HepG2 (cell line): ENCODE data around the gene SULT1B1. TPM values are rescaled to one million over a fixed set of nuclear protein-coding genes. Genes with fewer than 3 reads are reported as not detected.

Source experiments
- ATAC-seq: fragments of 200-7000 bp; cut with Tn5 transposase; 3 replicates; pipeline ENCODE4 v1.9.1; 2020; ENCODE audit warnings: mild to moderate bottlenecking, moderate library complexity
- BruUV-seq: library from RNA; stranded (reverse); fragments of 400-500 nt; replicated peaks from 2 replicates; lab custom pipeline; 2021; lab: Mats Ljungman, UMichigan
- CTCF ChIA-PET: fragments of 300-600 bp; formaldehyde crosslinking; extraction: SDS; loops from one replicate; lab custom pipeline; 2021; ENCODE audit warnings: low total read pairs, inconsistent platforms, low intra/inter-chr PET ratio; lab: Yijun Ruan, JAX
- POLR2A ChIA-PET: fragments of 350-600 bp; sonication (Branson Sonifier 250); formaldehyde crosslinking; loops from one replicate; lab custom pipeline; 2020; ENCODE audit warnings: antibody characterized with exemption, inconsistent platforms; lab: Yijun Ruan, JAX
- DNase-seq: peaks from one replicate; pipeline ENCODE4 v3.0.0-alpha.2; 2015; ENCODE audit warnings: low spot score
- FAIRE-seq: peaks from 3 replicates; lab custom pipeline; 2011; peaks lifted over from hg19 to GRCh38; lab: Jason Lieb, UNC
- H2AFZ ChIP-seq: one replicate; pipeline ENCODE4 v1.6.1; 2011; ENCODE audit warnings: low read length, inconsistent platforms
- H3K27ac ChIP-seq: fragments of 300-600 bp; 3 replicates; pipeline ENCODE4 v1.8.0; 2011; ENCODE audit warnings: mixed run types, mild to moderate bottlenecking, mixed read lengths, low read length, inconsistent platforms; ENCODE audit not compliant: insufficient read depth; ENCODE audit errors: extremely low read length
- H3K27me3 ChIP-seq, 2 experiments: fragments of 200-600 bp in 1 of 2; 2 replicates in 1 of 2; 3 replicates in 1 of 2; pipeline versions ENCODE4 v1.6.0 to v1.8.0; 2011; ENCODE audit warnings: low read length in 2 of 2, mild to moderate bottlenecking in 2 of 2, moderate library complexity in 2 of 2, inconsistent platforms in 1 of 2; ENCODE audit not compliant: insufficient read depth in 2 of 2, control insufficient read depth in 1 of 2
- H3K36me3 ChIP-seq, 2 experiments: fragments of 200-600 bp in 1 of 2; replicated peaks in 1 of 2; 2 replicates in 1 of 2; 3 replicates in 1 of 2; pipeline versions ENCODE4 v1.5.1 to v1.8.0; 2011; ENCODE audit warnings: low read length in 2 of 2, inconsistent platforms in 1 of 2; ENCODE audit not compliant: insufficient read depth in 2 of 2, control insufficient read depth in 1 of 2
- H3K4me1 ChIP-seq: 2 replicates; pipeline ENCODE4 v1.5.1; 2012; ENCODE audit warnings: low read length, inconsistent platforms; ENCODE audit not compliant: insufficient read depth
- H3K4me2 ChIP-seq: 2 replicates; pipeline ENCODE4 v1.6.0; 2011; ENCODE audit warnings: low read depth, low read length, inconsistent platforms
- H3K4me3 ChIP-seq, 3 experiments: fragments of 200-600 bp in 1 of 3; sonication (generic), shearing (Covaris generic) in 1 of 3; replicated peaks in 1 of 3; 2 replicates each; pipeline ENCODE4 v1.5.1; 2011 to 2016; ENCODE audit warnings: low read length in 3 of 3, inconsistent platforms in 2 of 3, low read depth in 2 of 3, mild to moderate bottlenecking in 2 of 3, control low read depth in 1 of 3, mixed read lengths in 1 of 3; ENCODE audit not compliant: insufficient read depth in 1 of 3
- H3K79me2 ChIP-seq: one replicate; pipeline ENCODE4 v1.6.1; 2011; ENCODE audit warnings: low read length, inconsistent platforms; ENCODE audit not compliant: insufficient read depth
- H3K9ac ChIP-seq: 2 replicates; pipeline ENCODE4 v1.6.0; 2011; ENCODE audit warnings: mild to moderate bottlenecking, low read depth, low read length, inconsistent platforms; ENCODE audit not compliant: insufficient read depth
- H3K9me3 ChIP-seq: 2 replicates; pipeline ENCODE4 v1.5.1; 2012; ENCODE audit warnings: mild to moderate bottlenecking, low read length
- H4K20me1 ChIP-seq: 2 replicates; pipeline ENCODE4 v1.6.0; 2011; ENCODE audit warnings: inconsistent platforms, mild to moderate bottlenecking, low read length, moderate library complexity; ENCODE audit not compliant: insufficient read depth
- CEBPB ChIP-seq: IDR thresholded peaks from 2 replicates; pipeline ENCODE4 v1.6.1; 2011; ENCODE audit warnings: low read depth, low read length, improper control_type of control experiment, borderline replicate concordance
- CEBPG ChIP-seq: IDR thresholded peaks from 2 replicates; pipeline ENCODE4 v1.6.1; 2016
- JARID2 ChIP-seq: sonication (generic); formaldehyde crosslinking; IDR thresholded peaks from 2 replicates; pipeline ENCODE4 v1.8.1; 2023; ENCODE audit warnings: missing genetic modification reagents, inconsistent platforms; ENCODE audit not compliant: insufficient replicate concordance
- RXRA ChIP-seq: sonication (generic); formaldehyde crosslinking; IDR thresholded peaks from 2 replicates; pipeline ENCODE4 v1.5.1; 2020; ENCODE audit warnings: missing genetic modification reagents
- ZNF431 ChIP-seq: sonication (generic); formaldehyde crosslinking; IDR thresholded peaks from 2 replicates; pipeline ENCODE4 v1.9.0; 2022; ENCODE audit warnings: missing genetic modification reagents, low read depth, mild to moderate bottlenecking, borderline replicate concordance
- ZNF761 ChIP-seq: sonication (generic); formaldehyde crosslinking; conservative IDR thresholded peaks from 2 replicates; pipeline ENCODE4 v1.4.0; 2020; ENCODE audit warnings: mild to moderate bottlenecking, missing genetic modification reagents
- ZNF776 ChIP-seq: sonication (generic); formaldehyde crosslinking; IDR thresholded peaks from 2 replicates; pipeline ENCODE4 v1.4.0; 2020; ENCODE audit warnings: mild to moderate bottlenecking, missing genetic modification reagents
- WGBS: methylation state at CpG from one replicate; pipeline ENCODE4 v1.1.6; 2017; ENCODE audit warnings: low lambda C conversion rate; 5-methylcytosine and 5-hydroxymethylcytosine counted together
- in situ Hi-C: cut with HindIII; loops from 2 replicates; pipeline ENCODE4 v1.10.0; 2017; ENCODE audit warnings: low pct_unique_long_range_greater_than_20kb; ENCODE audit not compliant: extremely low pct_ligation_motif_present
- intact Hi-C: fragments of 100-400 bp; cut with micrococcal nuclease; formaldehyde crosslinking; loops from one replicate; pipeline ENCODE4 v1.10.0; 2022; ENCODE audit not compliant: unreplicated experiment
- polyA plus RNA-seq, 8 experiments: library from polyadenylated mRNA; depleted of rRNA in 3 of 8; stranded (reverse) in 7 of 8; unstranded in 1 of 8; fragments of >200 nt; fragmentation: Illumina TruSeq in 4 of 8; extraction: Trizol in 4 of 8; gene quantifications; 2 replicates each; pipeline versions ENCODE4 v1.2.1 to v1.2.3, GENCODE V29; 2011 to 2016; ENCODE audit warnings: low read depth in 4 of 8, missing spikeins in 1 of 8, mixed read lengths in 1 of 8; ENCODE audit not compliant: insufficient read depth in 1 of 8
- total RNA-seq, 5 experiments: library from RNA; depleted of rRNA; stranded (reverse); fragments of >200 nt; fragmentation: Illumina TruSeq; extraction: Trizol; gene quantifications; 2 replicates each; pipeline ENCODE4 v1.2.3, GENCODE V29; 2016; ENCODE audit warnings: low read depth in 1 of 5
- TF ChIP-seq, protein P1 (sequence below): sonication (generic); formaldehyde crosslinking; IDR thresholded peaks from one replicate; pipeline ENCODE4 v1.5.1; 2020; ENCODE audit warnings: mild to moderate bottlenecking, missing genetic modification reagents; ENCODE audit errors: not compliant biosample characterization
- TF ChIP-seq, protein P2 (sequence below): sonication (generic); formaldehyde crosslinking; IDR thresholded peaks from 2 replicates; pipeline ENCODE4 v1.8.0; 2022; ENCODE audit warnings: low read depth, missing genetic modification reagents

Gene SULT1B1
- total and polyA plus RNA-seq, 2 of the 13 experiments (the other 11 are each of a cell fraction or from before 2014, with no cell fraction given), result 0.20 to 0.25 TPM

GRCh38 chr4:69749771-69750170 is 10.6 kb downstream of the SULT1B1 start:
- FAIRE-seq (no peak), DNase-seq (no peak), ATAC-seq (no peak)
- Histone ChIP-seq H3K36me3 (no peaks in the 10 kb centered on the region), H3K9ac (no peak overlapping the region), H3K4me2 (no peak overlapping the region), H3K27ac (no peak overlapping the region), H3K27me3 (no peaks in the 10 kb centered on the region), H3K9me3 (no peaks in the 10 kb centered on the region), H4K20me1 (no peaks in the 10 kb centered on the region), H3K79me2 (no peaks in the 10 kb centered on the region), H3K4me1 (peaks cover 9% of the 10 kb centered on the region), H2AFZ (no peak overlapping the region)
- in situ Hi-C loops (no loop called here), intact Hi-C loops (no loop called here)
- WGBS, result 88% methylated on average over 2 of the region's 2 CpGs
- BruUV-seq, result no TSS peak
- CTCF ChIA-PET, result no interaction called here
- POLR2A ChIA-PET, result no interaction called here
- no peak for TF ChIP-seq ZNF776 (CRISPR knock-in tag)
- TF ChIP-seq CEBPG (CRISPR knock-in tag), result peak; percentile 37; the same call in 1 of the 2 replicates
- TF ChIP-seq CEBPB, result peak; percentile 84
- TF ChIP-seq, all 625 proteins: peak for 2
- H3K4me3 ChIP-seq, result no peak overlapping the region

DNA sequence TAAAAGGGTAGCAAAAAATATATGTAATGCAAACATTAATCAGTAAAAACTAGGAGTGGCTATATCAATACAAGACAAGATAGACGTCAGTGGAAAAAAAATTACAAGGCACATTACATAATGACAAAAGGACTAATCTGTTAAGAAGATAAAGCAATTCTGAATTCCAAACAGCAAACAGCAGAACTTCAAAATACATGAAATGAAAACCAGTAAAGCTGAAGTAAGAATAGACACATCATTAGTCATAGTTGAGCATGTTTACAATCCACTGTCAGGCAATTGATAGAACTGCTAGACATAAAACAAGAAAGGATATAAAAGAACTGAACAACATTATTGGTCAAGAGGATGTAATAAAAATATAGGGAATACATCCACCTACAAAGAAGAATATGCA is 12.2 kb downstream of the SULT1B1 start:
- Histone ChIP-seq H3K79me2 (no peaks in the 10 kb centered on the region), H2AFZ (no peak overlapping the region), H3K9me3 (no peaks in the 10 kb centered on the region), H3K4me3 (no peak overlapping the region), H3K27me3 (no peaks in the 10 kb centered on the region), H3K36me3 (no peaks in the 10 kb centered on the region), H3K4me2 (no peak overlapping the region), H3K4me1 (peaks cover 6% of the 10 kb centered on the region; the same call in 1 of the 2 replicates), H3K9ac (no peak overlapping the region), H3K27ac (no peak overlapping the region), H4K20me1 (no peaks in the 10 kb centered on the region)
- DNase-seq (no peak), FAIRE-seq (no peak), ATAC-seq (no peak)
- 98% methylated on average over 1 of the region's 1 CpG for WGBS
- in situ Hi-C loops (no loop called here), intact Hi-C loops (no loop called here)
- no TSS peak for BruUV-seq
- POLR2A ChIA-PET, result no interaction called here
- CTCF ChIA-PET, result no interaction called here
- TF ChIP-seq, protein P1, sequence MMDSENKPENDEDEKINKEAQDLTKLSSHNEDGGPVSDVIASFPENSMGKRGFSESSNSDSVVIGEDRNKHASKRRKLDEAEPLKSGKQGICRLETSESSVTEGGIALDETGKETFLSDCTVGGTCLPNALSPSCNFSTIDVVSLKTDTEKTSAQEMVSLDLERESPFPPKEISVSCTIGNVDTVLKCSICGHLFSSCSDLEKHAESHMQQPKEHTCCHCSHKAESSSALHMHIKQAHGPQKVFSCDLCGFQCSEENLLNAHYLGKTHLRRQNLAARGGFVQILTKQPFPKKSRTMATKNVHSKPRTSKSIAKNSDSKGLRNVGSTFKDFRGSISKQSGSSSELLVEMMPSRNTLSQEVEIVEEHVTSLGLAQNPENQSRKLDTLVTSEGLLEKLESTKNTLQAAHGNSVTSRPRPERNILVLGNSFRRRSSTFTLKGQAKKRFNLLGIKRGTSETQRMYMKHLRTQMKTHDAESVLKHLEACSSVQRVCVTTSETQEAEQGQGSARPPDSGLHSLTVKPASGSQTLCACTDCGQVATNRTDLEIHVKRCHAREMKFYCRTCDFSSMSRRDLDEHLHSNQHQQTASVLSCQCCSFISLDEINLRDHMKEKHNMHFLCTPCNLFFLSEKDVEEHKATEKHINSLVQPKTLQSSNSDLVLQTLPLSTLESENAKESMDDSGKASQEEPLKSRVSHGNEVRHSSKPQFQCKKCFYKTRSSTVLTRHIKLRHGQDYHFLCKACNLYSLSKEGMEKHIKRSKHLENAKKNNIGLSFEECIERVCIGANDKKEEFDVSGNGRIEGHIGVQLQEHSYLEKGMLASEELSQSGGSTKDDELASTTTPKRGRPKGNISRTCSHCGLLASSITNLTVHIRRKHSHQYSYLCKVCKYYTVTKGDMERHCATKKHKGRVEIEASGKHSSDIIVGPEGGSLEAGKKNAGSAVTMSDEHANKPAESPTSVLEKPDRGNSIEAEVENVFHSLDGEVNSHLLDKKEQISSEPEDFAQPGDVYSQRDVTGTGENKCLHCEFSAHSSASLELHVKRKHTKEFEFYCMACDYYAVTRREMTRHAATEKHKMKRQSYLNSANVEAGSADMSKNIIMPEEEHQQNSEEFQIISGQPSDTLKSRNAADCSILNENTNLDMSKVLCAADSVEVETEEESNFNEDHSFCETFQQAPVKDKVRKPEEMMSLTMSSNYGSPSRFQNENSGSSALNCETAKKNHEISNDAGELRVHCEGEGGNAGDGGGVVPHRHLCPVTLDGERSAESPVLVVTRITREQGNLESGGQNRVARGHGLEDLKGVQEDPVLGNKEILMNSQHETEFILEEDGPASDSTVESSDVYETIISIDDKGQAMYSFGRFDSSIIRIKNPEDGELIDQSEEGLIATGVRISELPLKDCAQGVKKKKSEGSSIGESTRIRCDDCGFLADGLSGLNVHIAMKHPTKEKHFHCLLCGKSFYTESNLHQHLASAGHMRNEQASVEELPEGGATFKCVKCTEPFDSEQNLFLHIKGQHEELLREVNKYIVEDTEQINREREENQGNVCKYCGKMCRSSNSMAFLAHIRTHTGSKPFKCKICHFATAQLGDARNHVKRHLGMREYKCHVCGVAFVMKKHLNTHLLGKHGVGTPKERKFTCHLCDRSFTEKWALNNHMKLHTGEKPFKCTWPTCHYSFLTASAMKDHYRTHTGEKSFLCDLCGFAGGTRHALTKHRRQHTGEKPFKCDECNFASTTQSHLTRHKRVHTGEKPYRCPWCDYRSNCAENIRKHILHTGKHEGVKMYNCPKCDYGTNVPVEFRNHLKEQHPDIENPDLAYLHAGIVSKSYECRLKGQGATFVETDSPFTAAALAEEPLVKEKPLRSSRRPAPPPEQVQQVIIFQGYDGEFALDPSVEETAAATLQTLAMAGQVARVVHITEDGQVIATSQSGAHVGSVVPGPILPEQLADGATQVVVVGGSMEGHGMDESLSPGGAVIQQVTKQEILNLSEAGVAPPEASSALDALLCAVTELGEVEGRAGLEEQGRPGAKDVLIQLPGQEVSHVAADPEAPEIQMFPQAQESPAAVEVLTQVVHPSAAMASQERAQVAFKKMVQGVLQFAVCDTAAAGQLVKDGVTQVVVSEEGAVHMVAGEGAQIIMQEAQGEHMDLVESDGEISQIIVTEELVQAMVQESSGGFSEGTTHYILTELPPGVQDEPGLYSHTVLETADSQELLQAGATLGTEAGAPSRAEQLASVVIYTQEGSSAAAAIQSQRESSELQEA (CRISPR knock-in tag), result no peak
- TF ChIP-seq ZNF431 (CRISPR knock-in tag), result no peak
- TF ChIP-seq ZNF761 (CRISPR knock-in tag), result no peak
- TF ChIP-seq, protein P2, sequence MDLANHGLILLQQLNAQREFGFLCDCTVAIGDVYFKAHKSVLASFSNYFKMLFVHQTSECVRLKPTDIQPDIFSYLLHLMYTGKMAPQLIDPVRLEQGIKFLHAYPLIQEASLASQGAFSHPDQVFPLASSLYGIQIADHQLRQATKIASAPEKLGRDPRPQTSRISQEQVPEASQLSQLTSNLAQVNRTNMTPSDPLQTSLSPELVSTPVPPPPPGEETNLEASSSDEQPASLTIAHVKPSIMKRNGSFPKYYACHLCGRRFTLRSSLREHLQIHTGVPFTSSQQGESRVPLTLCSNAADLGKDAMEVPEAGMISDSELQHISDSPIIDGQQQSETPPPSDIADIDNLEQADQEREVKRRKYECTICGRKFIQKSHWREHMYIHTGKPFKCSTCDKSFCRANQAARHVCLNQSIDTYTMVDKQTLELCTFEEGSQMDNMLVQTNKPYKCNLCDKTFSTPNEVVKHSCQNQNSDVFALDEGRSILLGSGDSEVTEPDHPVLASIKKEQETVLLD, result no peak
- no peak for TF ChIP-seq JARID2
- no peak for TF ChIP-seq RXRA (CRISPR knock-in tag)
